IPS DF 19.7 (cell line): ENCODE data around the gene TFAP2E.
"Not testable (repeated sequence)": the region's sequence is repeated elsewhere in the genome, so short reads cannot be mapped to it uniquely, and the experiment has no call there.

Source experiments
- DNase-seq: peaks from one replicate; pipeline ENCODE4 v3.0.0-alpha.2; 2013; ENCODE audit warnings: low read depth, low spot score

TFAP2E gene

DNA sequence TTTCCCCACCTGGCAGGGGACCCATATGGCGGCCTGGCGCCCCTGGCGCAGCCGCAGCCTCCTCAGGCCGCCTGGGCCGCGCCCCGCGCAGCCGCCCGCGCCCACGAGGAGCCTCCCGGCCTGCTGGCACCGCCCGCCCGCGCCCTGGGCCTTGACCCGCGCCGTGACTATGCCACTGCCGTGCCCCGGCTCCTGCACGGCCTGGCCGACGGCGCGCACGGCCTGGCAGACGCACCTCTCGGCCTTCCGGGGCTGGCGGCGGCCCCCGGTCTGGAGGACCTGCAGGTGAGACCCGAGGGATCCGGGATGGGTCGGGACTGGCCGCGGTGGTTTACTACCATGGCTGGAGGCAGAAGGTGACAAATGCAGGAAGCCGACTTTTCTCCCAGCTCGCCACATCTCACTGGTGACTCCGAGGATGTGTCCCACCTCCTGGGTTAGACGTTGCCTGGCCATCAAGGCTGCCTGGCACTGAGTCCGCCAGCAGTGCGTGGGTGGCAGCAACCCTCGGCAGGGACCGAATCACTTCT is 1.1 kb downstream of the TFAP2E start:
- DNase-seq: no peak

- no peak for DNase-seq
Observed at GRCh38 chr1:35574655-35575415, 1.7 kb downstream of the TFAP2E start.

GRCh38 chr1:35575416-35575958 is 2.4 kb downstream of the TFAP2E start:
- no peak for DNase-seq

DNA sequence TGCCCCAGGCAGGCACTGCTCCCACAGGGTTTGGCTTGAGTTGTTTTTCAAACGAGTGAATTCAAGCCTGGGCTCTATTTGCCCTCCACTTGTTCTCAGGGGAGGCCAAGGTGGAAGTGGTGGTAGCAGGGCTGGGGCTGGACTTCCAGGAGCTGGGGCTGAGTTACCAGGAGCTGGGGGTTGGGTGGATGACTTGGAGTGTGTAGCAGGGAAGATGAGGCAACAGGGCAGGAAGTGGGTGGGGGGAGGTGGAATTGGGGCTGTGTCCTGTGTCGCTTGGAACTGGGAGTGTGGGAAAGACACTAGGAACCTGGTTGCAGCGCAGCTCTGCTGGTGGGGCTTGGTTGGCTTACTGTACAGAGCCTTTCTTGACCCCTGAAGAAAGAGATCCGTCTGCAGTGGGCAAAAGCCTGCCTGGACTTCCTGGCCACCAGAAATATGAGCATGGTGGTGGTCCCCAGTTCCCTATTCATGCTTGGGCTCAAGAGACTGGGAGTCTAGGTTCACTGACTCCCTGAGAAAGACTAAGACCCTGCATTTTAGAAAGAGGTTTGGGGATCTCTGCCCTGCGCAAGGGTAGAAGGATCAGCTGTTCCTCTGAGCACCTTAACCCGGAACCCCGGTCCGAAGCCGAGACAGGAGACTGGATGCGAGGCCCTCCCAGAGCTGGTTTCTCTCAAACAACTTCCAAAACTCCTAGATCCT is 3.1 kb downstream of the TFAP2E start:
- no peak for DNase-seq

DNA sequence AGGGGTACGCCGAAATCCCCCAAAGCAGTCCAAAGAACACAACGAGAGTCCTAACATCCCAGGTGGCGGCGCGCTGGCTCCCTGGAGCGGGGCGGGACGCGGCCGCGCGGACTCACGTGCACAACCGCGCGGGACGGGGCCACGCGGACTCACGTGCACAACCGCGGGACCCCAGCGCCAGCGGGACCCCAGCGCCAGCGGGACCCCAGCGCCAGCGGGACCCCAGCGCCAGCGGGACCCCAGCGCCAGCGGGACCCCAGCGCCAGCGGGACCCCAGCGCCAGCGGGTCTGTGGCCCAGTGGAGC is 3.6 kb downstream of the TFAP2E start:
- DNase-seq: not testable (repeated sequence)

- DNase-seq: no peak
Observed at GRCh38 chr1:35577071-35577998, 4.2 kb downstream of the TFAP2E start.

GRCh38 chr1:35580949-35581388 is 7.9 kb downstream of the TFAP2E start:
- DNase-seq: no peak

- not testable (repeated sequence) for DNase-seq
Observed at GRCh38 chr1:35581621-35582020, 8.5 kb downstream of the TFAP2E start.

GRCh38 chr1:35585281-35585680 is 12.2 kb downstream of the TFAP2E start:
- DNase-seq: no peak

- not testable (repeated sequence) for DNase-seq
Observed at GRCh38 chr1:35585805-35586204, 12.7 kb downstream of the TFAP2E start.

DNA sequence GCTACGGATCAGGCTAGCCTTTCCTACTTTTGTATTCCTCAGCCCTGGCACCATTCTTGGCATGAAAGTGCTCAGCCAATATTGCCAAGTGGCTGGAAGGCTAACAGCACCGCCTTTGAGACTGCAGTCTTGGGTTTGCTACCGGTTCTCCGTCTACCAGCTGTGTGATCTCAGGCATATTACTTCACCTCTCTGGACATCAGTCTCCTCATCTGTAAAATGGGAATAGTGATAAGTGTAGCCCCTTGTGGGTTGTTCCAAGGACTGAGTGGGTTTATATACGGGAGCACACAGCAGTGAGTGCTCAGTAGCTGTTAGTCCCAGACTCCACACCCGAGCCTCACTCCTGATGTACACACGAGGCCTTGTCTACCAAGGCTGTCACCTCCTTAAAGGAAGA is 13.7 kb downstream of the TFAP2E start:
- DNase-seq: no peak

DNA sequence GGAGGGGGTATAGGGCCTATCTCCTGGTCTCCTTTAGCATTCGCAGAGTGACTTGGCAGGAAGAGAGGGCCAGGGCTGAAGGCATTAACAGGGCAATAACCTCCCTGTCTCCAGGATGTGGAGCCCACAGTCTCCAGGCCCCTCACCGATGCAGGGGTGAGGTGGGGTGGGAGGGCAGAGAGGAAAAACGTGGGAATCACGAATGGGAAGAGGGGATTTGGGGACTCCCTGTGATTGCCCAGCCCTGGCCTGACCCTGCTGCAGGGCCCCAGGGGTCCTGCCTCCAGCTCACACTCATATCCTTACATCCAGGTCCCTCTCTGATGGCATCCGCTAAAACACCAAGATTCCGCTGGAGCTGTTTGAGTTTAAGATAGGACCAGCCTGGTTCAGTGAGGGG is 14.6 kb downstream of the TFAP2E start:
- no peak for DNase-seq

- DNase-seq: no peak
Observed at GRCh38 chr1:35588197-35588910, 15.2 kb downstream of the TFAP2E start.

DNA sequence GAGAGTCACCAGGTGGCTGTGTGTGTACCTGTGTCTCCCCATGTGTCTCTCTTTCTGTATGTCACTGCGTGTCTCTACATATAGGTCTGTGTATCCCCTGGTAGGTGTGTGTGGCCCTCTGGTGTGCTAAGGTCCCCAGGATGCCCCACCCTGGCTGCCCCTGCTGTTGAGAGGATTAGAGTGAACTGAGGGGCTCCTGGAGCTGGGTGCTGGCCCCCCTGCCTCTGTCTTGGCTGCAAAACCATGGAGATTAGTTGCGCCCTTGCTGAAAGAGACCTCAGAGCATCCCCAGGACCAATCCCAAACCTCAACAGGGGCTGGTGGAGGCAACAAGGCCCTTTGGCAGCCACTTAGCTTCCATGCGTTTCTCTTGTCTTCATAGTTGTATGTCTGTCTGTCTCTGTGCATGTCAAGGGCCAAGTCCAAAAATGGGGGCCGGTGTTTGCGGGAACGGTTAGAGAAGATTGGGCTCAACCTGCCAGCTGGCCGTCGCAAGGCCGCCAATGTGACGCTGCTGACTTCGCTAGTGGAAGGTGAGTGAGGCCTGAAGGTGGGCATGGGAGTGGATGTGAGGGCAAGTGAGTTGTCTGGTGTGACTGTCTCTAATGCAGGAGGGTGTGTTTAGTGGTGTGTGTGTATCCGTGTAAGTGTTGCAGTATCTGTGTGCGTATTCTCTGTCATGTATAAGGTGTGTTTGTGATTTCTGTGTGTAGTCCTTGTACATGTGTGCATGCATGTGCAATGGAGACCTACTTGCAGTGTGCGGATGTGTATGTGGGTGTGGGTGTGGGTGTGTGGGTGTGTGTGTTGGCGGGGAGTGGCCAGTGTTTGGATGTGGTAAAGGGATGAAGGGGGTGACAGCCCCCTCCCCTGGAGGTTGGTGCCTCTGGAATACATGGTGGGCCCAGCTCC is 16.7 kb downstream of the TFAP2E start:
- DNase-seq: no peak

DNA sequence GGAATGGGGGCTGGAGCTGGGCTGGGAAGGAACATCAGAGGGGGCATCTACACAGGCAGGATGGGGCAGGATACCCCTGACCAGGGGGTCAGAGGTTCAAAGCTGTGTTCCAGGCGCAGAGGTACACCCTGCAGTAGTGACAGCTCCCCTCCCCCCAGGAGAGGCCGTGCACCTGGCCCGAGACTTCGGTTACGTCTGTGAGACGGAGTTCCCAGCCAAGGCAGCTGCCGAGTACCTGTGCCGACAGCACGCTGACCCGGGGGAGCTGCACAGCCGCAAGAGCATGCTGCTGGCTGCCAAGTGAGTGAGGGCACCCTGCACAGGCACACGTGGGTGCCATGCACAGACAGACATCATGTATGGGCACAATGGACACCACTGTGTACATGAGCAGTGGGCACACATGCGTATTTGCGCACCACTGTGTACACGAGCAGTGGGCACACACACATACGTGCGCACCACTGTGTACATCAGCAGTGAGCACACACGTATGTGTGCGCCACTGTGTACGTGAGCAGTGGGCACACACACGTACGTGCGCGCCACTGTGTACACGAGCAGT is 17.4 kb downstream of the TFAP2E start:
- DNase-seq: no peak

DNA sequence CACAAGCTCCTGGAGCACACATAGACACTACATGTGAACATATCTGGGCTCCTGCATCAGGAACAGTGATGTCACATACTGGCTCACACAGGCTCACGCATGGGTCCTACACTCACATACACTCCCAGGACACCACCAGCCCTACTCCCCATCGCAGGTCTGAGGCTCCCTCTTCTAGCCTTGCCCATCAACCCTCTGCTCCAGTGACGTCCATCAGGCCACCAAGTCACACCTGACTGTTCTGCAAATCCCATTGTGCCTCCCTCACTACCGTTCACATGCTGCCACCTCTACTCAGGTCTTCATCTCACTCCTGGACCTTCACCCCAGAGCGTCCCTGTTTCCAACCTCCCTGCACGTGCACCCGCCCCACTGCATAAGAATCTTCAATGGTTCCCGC is 18.1 kb downstream of the TFAP2E start:
- DNase-seq: no peak

DNA sequence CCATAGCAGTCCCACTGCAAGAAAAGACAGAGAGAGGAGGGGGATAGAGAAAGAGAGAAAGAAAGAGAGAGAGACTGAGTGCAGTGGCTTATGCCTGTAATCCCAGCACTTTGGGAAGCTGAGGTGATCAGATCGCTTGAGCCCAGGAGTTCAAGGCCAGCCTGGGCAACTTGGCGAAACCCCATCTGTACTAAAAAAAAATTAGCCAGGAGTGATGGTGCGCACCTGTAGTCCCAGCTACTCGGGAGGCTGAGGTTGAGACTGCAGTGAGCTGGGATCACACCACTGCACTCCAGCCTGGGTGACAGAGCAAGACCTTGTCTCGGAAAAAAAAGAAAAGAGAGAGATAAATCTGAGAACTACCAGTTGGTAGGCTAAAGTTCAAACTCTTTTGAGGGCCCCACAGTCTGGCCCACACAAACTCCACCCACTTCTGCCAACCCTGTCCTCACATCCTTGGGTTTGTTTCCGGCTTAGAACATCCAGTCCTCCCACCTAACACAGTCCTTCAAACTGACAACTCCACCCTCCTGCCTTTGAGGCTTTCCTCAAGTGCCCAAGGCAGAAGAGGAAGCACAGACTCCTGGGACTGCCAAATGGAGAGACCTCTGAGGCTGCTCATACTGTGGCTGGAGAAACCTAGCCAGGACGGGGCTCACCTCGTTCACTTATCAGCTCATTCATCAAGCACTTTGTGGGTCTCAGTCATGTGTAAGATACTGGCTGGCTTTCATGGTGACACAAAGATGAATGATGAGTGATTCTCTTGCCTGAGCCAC is 20.1 kb downstream of the TFAP2E start:
- DNase-seq: no peak

GRCh38 chr1:35594005-35594760 is 21.1 kb downstream of the TFAP2E start:
- DNase-seq: no peak
